ENCODE data around the gene TRIOBP.

- TF ChIP-seq CTCF (IDR thresholded peaks at IDR 0.05): no peak
- no peak for TF ChIP-seq POLR2A (IDR thresholded peaks at IDR 0.05)
Observed at GRCh38 chr22:37713761-37714160, 16.9 kb downstream of the TRIOBP start.

Measured in Peyer's patch (tissue), 4 donors.